CD4-positive, alpha-beta T cell (primary cell): ENCODE measurements around the gene CRYBB1. TPM values are rescaled to one million over a fixed set of nuclear protein-coding genes. Genes with fewer than 3 reads are reported as not detected.

Experiments used
- ATAC-seq: fragments of 200-7000 bp; cut with Tn5 transposase; one replicate; pipeline ENCODE4 v1.10.0; 2022; ENCODE audit warnings: mild to moderate bottlenecking; ENCODE audit not compliant: poor library complexity
- CTCF ChIA-PET: fragments of 350-600 bp; sonication (Branson Sonifier 250); formaldehyde crosslinking; loops from one replicate; lab custom pipeline; 2021; ENCODE audit warnings: antibody characterized with exemption, inconsistent platforms; lab: Charles Lee
- POLR2A ChIA-PET: fragments of 350-600 bp; sonication (Branson Sonifier 250); formaldehyde crosslinking; loops from one replicate; lab custom pipeline; 2021; ENCODE audit warnings: antibody characterized with exemption, inconsistent platforms; lab: Charles Lee
- DNase-seq, 14 experiments: peaks; one replicate each; pipeline ENCODE4 v3.0.0-alpha.2; 2013 to 2020; ENCODE audit warnings: mixed read lengths in 2 of 14
- H3K27ac ChIP-seq, 2 donors: one replicate each; pipeline versions ENCODE4 v1.5.1 to v1.7.0; 2013; ENCODE audit warnings: low read length in 2 of 2, low read depth in 1 of 2, mild to moderate bottlenecking in 1 of 2
- H3K27me3 ChIP-seq, 2 experiments: 1 replicate in 1 of 2; 2 replicates in 1 of 2; pipeline versions ENCODE4 v1.6.1 to v1.7.0; 2013; ENCODE audit warnings: low read length in 2 of 2, control low read depth in 1 of 2, mild to moderate bottlenecking in 1 of 2, moderate library complexity in 1 of 2; ENCODE audit not compliant: insufficient read depth in 2 of 2, control insufficient read depth in 1 of 2
- H3K36me3 ChIP-seq: one replicate; pipeline ENCODE4 v1.6.1; 2013; ENCODE audit warnings: low read length, control low read depth; ENCODE audit not compliant: insufficient read depth
- H3K4me1 ChIP-seq: one replicate; pipeline ENCODE4 v1.6.1; 2013; ENCODE audit warnings: low read length, control low read depth; ENCODE audit not compliant: insufficient read depth
- H3K4me3 ChIP-seq: one replicate; pipeline ENCODE4 v1.5.1; 2013; ENCODE audit warnings: mild to moderate bottlenecking, low read length, moderate library complexity
- H3K9me3 ChIP-seq, 2 experiments: 1 replicate in 1 of 2; 2 replicates in 1 of 2; pipeline versions ENCODE4 v1.6.1 to v1.7.0; 2013; ENCODE audit warnings: low read length in 2 of 2, mild to moderate bottlenecking in 2 of 2, control low read depth in 1 of 2, moderate library complexity in 1 of 2; ENCODE audit not compliant: control insufficient read depth in 1 of 2, insufficient read depth in 1 of 2
- H3K27ac Mint-ChIP-seq: one replicate; pipeline ENCODE4 v1.8.0; 2020; ENCODE audit warnings: mixed read lengths
- H3K27me3 Mint-ChIP-seq: one replicate; pipeline ENCODE4 v1.8.0; 2021; ENCODE audit warnings: mixed read lengths
- H3K36me3 Mint-ChIP-seq: one replicate; pipeline ENCODE4 v1.8.0; 2021; ENCODE audit warnings: low read depth, mixed read lengths
- H3K4me1 Mint-ChIP-seq: one replicate; pipeline ENCODE4 v1.8.0; 2021; ENCODE audit warnings: low read depth, mixed read lengths
- H3K4me3 Mint-ChIP-seq: one replicate; pipeline ENCODE4 v1.8.0; 2020; ENCODE audit warnings: mild to moderate bottlenecking, mixed read lengths
- H3K9me3 Mint-ChIP-seq: one replicate; pipeline ENCODE4 v1.8.0; 2020; ENCODE audit warnings: mixed read lengths
- CTCF ChIP-seq: fragments of 200-600 bp; IDR thresholded peaks from one replicate; pipeline ENCODE4 v1.8.0; 2022; ENCODE audit warnings: antibody characterized with exemption, mild to moderate bottlenecking
- intact Hi-C, 2 experiments: fragments of 100-400 bp; cut with DNase I in 1 of 2; cut with micrococcal nuclease in 1 of 2; formaldehyde crosslinking; loops; one replicate each; pipeline versions ENCODE4 v1.15.1 to v1.9.0; 2023 to 2025; cut with DNase I, micrococcal nuclease
- total RNA-seq, 174 experiments: library from RNA in 2 of 174; stranded (reverse) in 2 of 174; gene quantifications; one replicate each; pipeline ENCODE4 v1.2.3 and lab custom pipeline; 2021 to 2026

CRYBB1 gene
- total RNA-seq, 2 experiments from 2014 or later, result not detected

DNA sequence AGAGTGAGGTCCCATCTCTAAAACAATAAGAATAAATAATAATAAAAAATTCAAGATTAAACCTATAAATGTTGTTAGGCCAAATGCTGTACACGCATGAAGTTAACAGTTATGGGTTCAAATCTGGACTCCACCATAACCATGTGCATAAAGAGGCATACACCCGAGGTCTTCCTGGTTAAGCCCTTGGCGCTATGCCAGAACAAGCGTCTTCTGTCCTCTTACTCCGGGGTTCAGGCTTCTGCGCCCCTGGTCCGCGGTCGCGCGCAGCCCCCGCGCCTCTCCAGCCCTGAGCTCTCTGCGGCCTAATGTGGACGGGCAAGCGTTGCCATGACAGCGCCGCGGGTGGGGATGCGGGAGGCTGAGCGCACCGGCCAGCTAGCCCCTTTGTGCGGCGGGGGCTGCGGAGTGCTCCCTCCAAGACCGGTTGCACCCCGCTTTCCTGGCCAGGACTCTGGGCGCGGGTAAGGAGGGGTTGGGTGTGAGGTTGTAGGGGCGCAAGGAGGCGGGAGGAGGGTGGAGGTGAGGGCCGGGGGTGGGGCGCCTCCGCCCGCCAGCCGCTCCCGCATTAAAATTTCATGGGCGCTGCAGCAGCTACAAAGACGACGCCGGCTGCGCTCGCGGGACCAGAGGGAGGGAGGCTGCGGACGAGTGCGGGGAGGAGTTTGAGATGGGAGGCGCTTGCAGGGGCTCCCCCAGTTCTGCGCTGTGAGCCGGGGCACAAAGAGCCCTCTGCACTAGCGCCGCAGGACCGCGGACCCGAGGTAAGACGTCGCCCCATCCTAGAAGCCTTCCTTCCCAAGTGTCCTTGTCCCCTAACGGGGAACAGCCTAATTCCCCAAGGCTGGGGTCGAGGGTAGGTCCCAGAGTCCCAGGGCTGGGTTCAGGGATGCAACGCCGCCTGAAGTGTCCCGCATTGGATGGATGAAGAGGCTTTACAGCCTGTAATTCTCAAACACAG, 39.3 kb upstream of the CRYBB1 start, which contains the start of gene MIAT:
MIAT (plus strand) TSS at position 698 of the 961 bp plus-strand sequence.
- Histone ChIP-seq H3K4me3 (peak within 1 kb of the TSS; percentile 89), H3K36me3 (no peaks in the 10 kb centered on the region), H3K27ac (no peak within 1 kb of the TSS), H3K27me3 (peaks cover 0 to 4% of the 10 kb centered on the region in 2 experiments), H3K4me1 (peaks cover 30% of the 10 kb centered on the region), H3K9me3 (no peaks in the 10 kb centered on the region)
- peak; percentile 80 for ATAC-seq
- H3K4me1 Mint-ChIP-seq, result peaks cover 21% of the 10 kb centered on the region
- H3K27ac Mint-ChIP-seq, result peak within 1 kb of the TSS; percentile 77
- TF ChIP-seq CTCF, result no peak
- intact Hi-C loops, result no loop called here
- H3K4me3 Mint-ChIP-seq, result peak within 1 kb of the TSS; percentile 90
- peaks cover 37% of the 10 kb centered on the region for H3K27me3 Mint-ChIP-seq
- no peaks in the 10 kb centered on the region for H3K36me3 Mint-ChIP-seq
- H3K9me3 Mint-ChIP-seq, result no peaks in the 10 kb centered on the region
- DNase-seq, result peak; percentile 49 to 85 (median 64)
- ChIA-PET POLR2A (interaction anchor here (1.0 to 1.8 kb wide), 2 partner anchors 15 to 174 kb away, joined by 7 to 11 read pairs; partner anchors contain the start of genes HPS4 and SRRD), CTCF (interaction anchor here (1.3 kb wide), 1 partner anchor 17 kb away, joined by 6 read pairs; no protein-coding TSS in a partner anchor)

GRCh38 chr22:26651815-26652214, 34.0 kb upstream of the CRYBB1 start:
- Mint-ChIP-seq H3K27me3 (peaks cover 6% of the 10 kb centered on the region), H3K36me3 (no peaks in the 10 kb centered on the region), H3K9me3 (no peaks in the 10 kb centered on the region), H3K4me1 (peaks cover 22% of the 10 kb centered on the region), H3K4me3 (no peak overlapping the region), H3K27ac (no peak overlapping the region)
- POLR2A ChIA-PET, result no interaction called here
- H3K36me3 ChIP-seq, result no peaks in the 10 kb centered on the region
- H3K27ac ChIP-seq, result no peak overlapping the region
- no peak for TF ChIP-seq CTCF
- intact Hi-C loops, result no loop called here
- H3K9me3 ChIP-seq, result no peaks in the 10 kb centered on the region
- H3K27me3 ChIP-seq, result no peaks in the 10 kb centered on the region
- peaks cover 30% of the 10 kb centered on the region for H3K4me1 ChIP-seq
- no peak for ATAC-seq
- CTCF ChIA-PET, result interaction anchor here (1.6 kb wide), 1 partner anchor 14 kb away, joined by 5 read pairs; no protein-coding TSS in a partner anchor
- DNase-seq, result no peak
- H3K4me3 ChIP-seq, result no peak overlapping the region

DNA sequence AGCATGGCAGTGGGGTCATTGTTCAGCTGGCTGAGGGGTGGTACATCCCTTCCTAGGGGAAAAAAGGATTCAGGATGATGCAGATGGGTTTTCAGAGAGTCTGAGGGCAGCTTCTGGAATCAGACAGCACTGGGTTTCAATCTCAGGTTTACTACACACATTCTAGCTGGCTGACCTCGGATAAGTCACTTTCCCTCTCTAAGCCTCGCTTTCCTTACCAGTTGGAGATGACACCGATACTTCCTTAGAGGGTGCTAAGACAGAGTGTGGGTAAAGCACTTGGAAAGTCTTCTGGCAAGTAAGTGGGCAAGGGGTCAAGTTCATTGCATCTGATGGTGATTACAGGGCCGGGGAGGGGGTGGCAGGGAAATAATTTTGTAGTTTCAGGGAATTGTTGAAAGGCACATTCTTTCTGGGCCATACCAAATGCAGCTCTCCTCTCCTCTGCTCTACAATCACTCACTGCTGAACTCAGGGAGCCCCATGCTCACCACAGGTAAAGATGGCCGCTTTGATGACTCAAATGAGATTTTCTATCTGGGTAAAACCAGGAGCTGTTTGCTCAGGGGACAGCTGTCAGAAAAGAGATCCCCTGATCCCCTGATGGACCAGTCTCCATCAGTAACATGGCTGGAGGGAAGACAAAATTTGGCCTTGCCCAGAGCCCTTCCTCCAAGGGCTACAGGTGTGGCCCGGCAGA, 33.0 kb upstream of the CRYBB1 start:
- H3K27ac Mint-ChIP-seq, result no peak overlapping the region
- Histone ChIP-seq H3K4me1 (peaks cover 34% of the 10 kb centered on the region), H3K27me3 (no peaks in the 10 kb centered on the region), H3K9me3 (no peaks in the 10 kb centered on the region), H3K27ac (no peak overlapping the region), H3K4me3 (no peak overlapping the region), H3K36me3 (no peaks in the 10 kb centered on the region)
- no peaks in the 10 kb centered on the region for H3K36me3 Mint-ChIP-seq
- ATAC-seq (no peak), DNase-seq (no peak)
- H3K27me3 Mint-ChIP-seq, result peaks cover 5% of the 10 kb centered on the region
- no peaks in the 10 kb centered on the region for H3K9me3 Mint-ChIP-seq
- peaks cover 30% of the 10 kb centered on the region for H3K4me1 Mint-ChIP-seq
- intact Hi-C loops, result no loop called here
- CTCF ChIA-PET, result interaction anchor here (1.6 kb wide), 1 partner anchor 15 kb away, joined by 5 read pairs; no protein-coding TSS in a partner anchor
- no peak overlapping the region for H3K4me3 Mint-ChIP-seq
- no peak for TF ChIP-seq CTCF
- POLR2A ChIA-PET, result no interaction called here
